WTC11 (cell line): Measurements from ENCODE around the gene ALDH1A2. TPM values are rescaled to one million over a fixed set of nuclear protein-coding genes. Genes with fewer than 3 reads are reported as not detected.

Experiments used
- ATAC-seq: fragments of 200-7000 bp; cut with Tn5 transposase; 2 replicates; pipeline ENCODE4 v1.10.0; 2021; ENCODE audit warnings: mild to moderate bottlenecking, moderate library complexity
- CTCF ChIA-PET: fragments of 300-600 bp; sonication (Branson Sonifier 250); formaldehyde crosslinking; loops from one replicate; lab custom pipeline; 2021; ENCODE audit warnings: antibody characterized with exemption; lab: Charles Lee
- POLR2A ChIA-PET: fragments of 350-600 bp; sonication (Branson Sonifier 250); formaldehyde crosslinking; loops from one replicate; lab custom pipeline; 2021; ENCODE audit warnings: antibody characterized with exemption; lab: Charles Lee
- DNase-seq: peaks from one replicate; pipeline ENCODE4 v3.0.0; 2021; ENCODE audit warnings: low spot score
- H3K27ac Mint-ChIP-seq: 2 replicates; pipeline ENCODE4 v1.8.0; 2021; ENCODE audit warnings: mixed read lengths
- H3K27me3 Mint-ChIP-seq: 2 replicates; pipeline ENCODE4 v1.8.0; 2021; ENCODE audit warnings: low read depth, mild to moderate bottlenecking, moderate library complexity, mixed read lengths
- H3K36me3 Mint-ChIP-seq: 2 replicates; pipeline ENCODE4 v1.8.0; 2021; ENCODE audit warnings: mixed read lengths
- H3K4me1 Mint-ChIP-seq: 2 replicates; pipeline ENCODE4 v1.8.0; 2022; ENCODE audit warnings: mixed read lengths
- H3K4me3 Mint-ChIP-seq: 2 replicates; pipeline ENCODE4 v1.8.0; 2021; ENCODE audit warnings: mild to moderate bottlenecking, moderate library complexity, mixed read lengths
- H3K9me3 Mint-ChIP-seq: 2 replicates; pipeline ENCODE4 v1.8.0; 2021; ENCODE audit warnings: mixed read lengths
- ESRRA ChIP-seq: sonication (generic); formaldehyde crosslinking; IDR thresholded peaks from 2 replicates; pipeline ENCODE4 v1.8.1; 2022; ENCODE audit warnings: mild to moderate bottlenecking, missing genetic modification reagents, borderline replicate concordance
- GRHL2 ChIP-seq: fragments of 250-450 bp; sonication (Bioruptor Pico); IDR thresholded peaks from 2 replicates; pipeline ENCODE4 v1.8.0; 2022; ENCODE audit warnings: mild to moderate bottlenecking, moderate library complexity; ENCODE audit not compliant: insufficient replicate concordance, severe bottlenecking
- GTF2I ChIP-seq: fragments of 250-450 bp; sonication (Bioruptor Pico); conservative IDR thresholded peaks from 2 replicates; pipeline ENCODE4 v1.4.0; 2021; ENCODE audit warnings: mild to moderate bottlenecking
- HMGA2 ChIP-seq: fragments of 250-450 bp; sonication (Bioruptor Pico); IDR thresholded peaks from 2 replicates; pipeline ENCODE4 v1.4.0; 2021; ENCODE audit warnings: mild to moderate bottlenecking, moderate library complexity
- MYBL2 ChIP-seq: sonication (generic); formaldehyde crosslinking; IDR thresholded peaks from 2 replicates; pipeline ENCODE4 v1.8.1; 2023; ENCODE audit warnings: mild to moderate bottlenecking, moderate library complexity, missing genetic modification reagents
- OVOL2 ChIP-seq: fragments of 250-450 bp; sonication (Bioruptor Pico); IDR thresholded peaks from 2 replicates; pipeline ENCODE4 v1.9.0; 2021; ENCODE audit warnings: mild to moderate bottlenecking, borderline replicate concordance
- PRRX2 ChIP-seq: fragments of 250-450 bp; sonication (Bioruptor Pico); IDR thresholded peaks from 2 replicates; pipeline ENCODE4 v1.8.0; 2021; ENCODE audit warnings: mild to moderate bottlenecking
- SMAD3 ChIP-seq: sonication (generic); formaldehyde crosslinking; IDR thresholded peaks from 2 replicates; pipeline ENCODE4 v1.8.0; 2022; ENCODE audit warnings: missing genetic modification reagents, mild to moderate bottlenecking, borderline replicate concordance
- SOX15 ChIP-seq: fragments of 250-450 bp; sonication (Bioruptor Pico); IDR thresholded peaks from 2 replicates; pipeline ENCODE4 v1.9.0; 2021; ENCODE audit warnings: mild to moderate bottlenecking
- ZBTB21 ChIP-seq: sonication (generic); formaldehyde crosslinking; IDR thresholded peaks from 2 replicates; pipeline ENCODE4 v1.8.1; 2023; ENCODE audit warnings: mild to moderate bottlenecking, missing genetic modification reagents, borderline replicate concordance
- total RNA-seq: library from RNA; stranded (reverse); gene quantifications from 3 replicates; pipeline ENCODE4 v1.2.3, GENCODE V29; 2021
- TF ChIP-seq, protein P1 (sequence below): fragments of 250-450 bp; sonication (Bioruptor Pico); IDR thresholded peaks from 2 replicates; pipeline ENCODE4 v1.9.0; 2021; ENCODE audit warnings: mild to moderate bottlenecking, borderline replicate concordance
- TF ChIP-seq, protein P2 (sequence below): sonication (generic); formaldehyde crosslinking; IDR thresholded peaks from 2 replicates; pipeline ENCODE4 v1.8.1; 2023; ENCODE audit warnings: mild to moderate bottlenecking, missing genetic modification reagents
- TF ChIP-seq, protein P3 (sequence below): fragments of 250-450 bp; sonication (Bioruptor Pico); IDR thresholded peaks from 2 replicates; pipeline ENCODE4 v1.9.0; 2021; ENCODE audit warnings: mild to moderate bottlenecking
- TF ChIP-seq, protein P4 (sequence below): sonication (generic); formaldehyde crosslinking; IDR thresholded peaks from 2 replicates; pipeline ENCODE4 v1.8.0; 2022; ENCODE audit warnings: mild to moderate bottlenecking, missing genetic modification reagents
- TF ChIP-seq, protein P5 (sequence below): sonication (generic); formaldehyde crosslinking; conservative IDR thresholded peaks from 2 replicates; pipeline ENCODE4 v1.8.1; 2022; ENCODE audit warnings: mild to moderate bottlenecking, missing genetic modification reagents
- TF ChIP-seq, protein P6 (sequence below): sonication (generic); formaldehyde crosslinking; IDR thresholded peaks from 2 replicates; pipeline ENCODE4 v1.8.0; 2022; ENCODE audit warnings: mild to moderate bottlenecking, missing genetic modification reagents
- TF ChIP-seq, protein P7 (sequence below): sonication (generic); formaldehyde crosslinking; IDR thresholded peaks from 2 replicates; pipeline ENCODE4 v1.8.1; 2022; ENCODE audit warnings: mild to moderate bottlenecking, moderate library complexity, missing genetic modification reagents
- TF ChIP-seq, protein P8 (sequence below): sonication (generic); formaldehyde crosslinking; IDR thresholded peaks from 2 replicates; pipeline ENCODE4 v1.8.0; 2023; ENCODE audit warnings: missing genetic modification reagents
- TF ChIP-seq, protein P9 (sequence below): fragments of 250-450 bp; sonication (Bioruptor Pico); IDR thresholded peaks from 2 replicates; pipeline ENCODE4 v1.8.0; 2021; ENCODE audit warnings: mild to moderate bottlenecking

The ALDH1A2 gene
- total RNA-seq, 1 experiment from 2014 or later: 1.1 TPM

DNA sequence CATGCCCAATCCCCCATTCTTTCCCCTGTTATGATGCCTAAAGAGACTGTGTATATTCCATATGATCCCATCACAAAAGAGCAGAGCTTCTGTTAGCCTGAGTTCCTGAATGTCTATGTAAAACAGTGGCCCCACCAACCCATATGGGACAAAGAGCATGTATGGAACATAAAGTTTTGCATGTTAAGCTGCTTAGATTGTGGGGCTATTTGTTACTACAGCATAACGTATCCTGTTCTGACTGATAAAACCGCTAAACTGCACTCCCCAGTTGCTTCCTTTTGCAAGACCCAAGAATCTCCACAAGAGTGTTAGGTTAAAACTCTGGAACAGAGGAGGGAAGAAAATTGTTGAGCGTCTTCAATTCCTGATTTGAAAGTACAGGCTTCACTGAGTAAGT is 154.8 kb downstream of the ALDH1A2 start:
- no peaks in the 10 kb centered on the region; the same call in 1 of the 2 replicates for H3K27me3 Mint-ChIP-seq
- no peaks in the 10 kb centered on the region for H3K4me1 Mint-ChIP-seq
- H3K4me3 Mint-ChIP-seq: no peak overlapping the region
- TF ChIP-seq HMGA2 (CRISPR knock-in tag): no peak
- TF ChIP-seq, protein P1, sequence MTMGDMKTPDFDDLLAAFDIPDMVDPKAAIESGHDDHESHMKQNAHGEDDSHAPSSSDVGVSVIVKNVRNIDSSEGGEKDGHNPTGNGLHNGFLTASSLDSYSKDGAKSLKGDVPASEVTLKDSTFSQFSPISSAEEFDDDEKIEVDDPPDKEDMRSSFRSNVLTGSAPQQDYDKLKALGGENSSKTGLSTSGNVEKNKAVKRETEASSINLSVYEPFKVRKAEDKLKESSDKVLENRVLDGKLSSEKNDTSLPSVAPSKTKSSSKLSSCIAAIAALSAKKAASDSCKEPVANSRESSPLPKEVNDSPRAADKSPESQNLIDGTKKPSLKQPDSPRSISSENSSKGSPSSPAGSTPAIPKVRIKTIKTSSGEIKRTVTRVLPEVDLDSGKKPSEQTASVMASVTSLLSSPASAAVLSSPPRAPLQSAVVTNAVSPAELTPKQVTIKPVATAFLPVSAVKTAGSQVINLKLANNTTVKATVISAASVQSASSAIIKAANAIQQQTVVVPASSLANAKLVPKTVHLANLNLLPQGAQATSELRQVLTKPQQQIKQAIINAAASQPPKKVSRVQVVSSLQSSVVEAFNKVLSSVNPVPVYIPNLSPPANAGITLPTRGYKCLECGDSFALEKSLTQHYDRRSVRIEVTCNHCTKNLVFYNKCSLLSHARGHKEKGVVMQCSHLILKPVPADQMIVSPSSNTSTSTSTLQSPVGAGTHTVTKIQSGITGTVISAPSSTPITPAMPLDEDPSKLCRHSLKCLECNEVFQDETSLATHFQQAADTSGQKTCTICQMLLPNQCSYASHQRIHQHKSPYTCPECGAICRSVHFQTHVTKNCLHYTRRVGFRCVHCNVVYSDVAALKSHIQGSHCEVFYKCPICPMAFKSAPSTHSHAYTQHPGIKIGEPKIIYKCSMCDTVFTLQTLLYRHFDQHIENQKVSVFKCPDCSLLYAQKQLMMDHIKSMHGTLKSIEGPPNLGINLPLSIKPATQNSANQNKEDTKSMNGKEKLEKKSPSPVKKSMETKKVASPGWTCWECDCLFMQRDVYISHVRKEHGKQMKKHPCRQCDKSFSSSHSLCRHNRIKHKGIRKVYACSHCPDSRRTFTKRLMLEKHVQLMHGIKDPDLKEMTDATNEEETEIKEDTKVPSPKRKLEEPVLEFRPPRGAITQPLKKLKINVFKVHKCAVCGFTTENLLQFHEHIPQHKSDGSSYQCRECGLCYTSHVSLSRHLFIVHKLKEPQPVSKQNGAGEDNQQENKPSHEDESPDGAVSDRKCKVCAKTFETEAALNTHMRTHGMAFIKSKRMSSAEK (CRISPR knock-in tag): no peak
- no peak for TF ChIP-seq GRHL2
- ChIA-PET CTCF (no interaction called here), POLR2A (no interaction called here)
- no peaks in the 10 kb centered on the region for H3K36me3 Mint-ChIP-seq
- no peak overlapping the region for H3K27ac Mint-ChIP-seq
- ATAC-seq: no peak
- no peak for DNase-seq
- peaks cover 17% of the 10 kb centered on the region for H3K9me3 Mint-ChIP-seq

DNA sequence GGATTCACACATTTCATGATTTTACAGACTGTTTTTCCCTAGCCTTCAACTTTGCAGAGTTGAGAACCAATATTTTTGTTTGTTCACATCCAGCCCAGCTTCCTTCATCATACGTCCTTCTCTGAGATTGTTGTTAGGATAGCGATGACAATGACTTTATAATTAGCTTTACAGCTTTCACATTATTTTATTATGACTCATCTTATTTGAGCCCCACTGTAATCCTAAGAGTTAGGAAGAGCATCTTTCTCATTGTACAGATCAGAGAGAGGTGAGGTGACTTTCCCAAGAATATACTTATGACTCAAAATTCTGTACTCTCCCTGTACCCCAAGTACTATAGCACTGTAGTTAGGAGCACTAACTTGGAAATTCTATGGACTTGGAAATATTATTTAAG is 156.1 kb downstream of the ALDH1A2 start:
- TF ChIP-seq, protein P2, sequence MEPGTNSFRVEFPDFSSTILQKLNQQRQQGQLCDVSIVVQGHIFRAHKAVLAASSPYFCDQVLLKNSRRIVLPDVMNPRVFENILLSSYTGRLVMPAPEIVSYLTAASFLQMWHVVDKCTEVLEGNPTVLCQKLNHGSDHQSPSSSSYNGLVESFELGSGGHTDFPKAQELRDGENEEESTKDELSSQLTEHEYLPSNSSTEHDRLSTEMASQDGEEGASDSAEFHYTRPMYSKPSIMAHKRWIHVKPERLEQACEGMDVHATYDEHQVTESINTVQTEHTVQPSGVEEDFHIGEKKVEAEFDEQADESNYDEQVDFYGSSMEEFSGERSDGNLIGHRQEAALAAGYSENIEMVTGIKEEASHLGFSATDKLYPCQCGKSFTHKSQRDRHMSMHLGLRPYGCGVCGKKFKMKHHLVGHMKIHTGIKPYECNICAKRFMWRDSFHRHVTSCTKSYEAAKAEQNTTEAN (CRISPR knock-in tag): no peak
- TF ChIP-seq PRRX2 (CRISPR knock-in tag): no peak
- TF ChIP-seq, protein P3, sequence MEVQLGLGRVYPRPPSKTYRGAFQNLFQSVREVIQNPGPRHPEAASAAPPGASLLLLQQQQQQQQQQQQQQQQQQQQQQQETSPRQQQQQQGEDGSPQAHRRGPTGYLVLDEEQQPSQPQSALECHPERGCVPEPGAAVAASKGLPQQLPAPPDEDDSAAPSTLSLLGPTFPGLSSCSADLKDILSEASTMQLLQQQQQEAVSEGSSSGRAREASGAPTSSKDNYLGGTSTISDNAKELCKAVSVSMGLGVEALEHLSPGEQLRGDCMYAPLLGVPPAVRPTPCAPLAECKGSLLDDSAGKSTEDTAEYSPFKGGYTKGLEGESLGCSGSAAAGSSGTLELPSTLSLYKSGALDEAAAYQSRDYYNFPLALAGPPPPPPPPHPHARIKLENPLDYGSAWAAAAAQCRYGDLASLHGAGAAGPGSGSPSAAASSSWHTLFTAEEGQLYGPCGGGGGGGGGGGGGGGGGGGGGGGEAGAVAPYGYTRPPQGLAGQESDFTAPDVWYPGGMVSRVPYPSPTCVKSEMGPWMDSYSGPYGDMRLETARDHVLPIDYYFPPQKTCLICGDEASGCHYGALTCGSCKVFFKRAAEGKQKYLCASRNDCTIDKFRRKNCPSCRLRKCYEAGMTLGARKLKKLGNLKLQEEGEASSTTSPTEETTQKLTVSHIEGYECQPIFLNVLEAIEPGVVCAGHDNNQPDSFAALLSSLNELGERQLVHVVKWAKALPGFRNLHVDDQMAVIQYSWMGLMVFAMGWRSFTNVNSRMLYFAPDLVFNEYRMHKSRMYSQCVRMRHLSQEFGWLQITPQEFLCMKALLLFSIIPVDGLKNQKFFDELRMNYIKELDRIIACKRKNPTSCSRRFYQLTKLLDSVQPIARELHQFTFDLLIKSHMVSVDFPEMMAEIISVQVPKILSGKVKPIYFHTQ: no peak
- TF ChIP-seq, protein P4, sequence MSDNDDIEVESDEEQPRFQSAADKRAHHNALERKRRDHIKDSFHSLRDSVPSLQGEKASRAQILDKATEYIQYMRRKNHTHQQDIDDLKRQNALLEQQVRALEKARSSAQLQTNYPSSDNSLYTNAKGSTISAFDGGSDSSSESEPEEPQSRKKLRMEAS (CRISPR knock-in tag): no peak
- no peak for TF ChIP-seq SMAD3
- TF ChIP-seq, protein P5, sequence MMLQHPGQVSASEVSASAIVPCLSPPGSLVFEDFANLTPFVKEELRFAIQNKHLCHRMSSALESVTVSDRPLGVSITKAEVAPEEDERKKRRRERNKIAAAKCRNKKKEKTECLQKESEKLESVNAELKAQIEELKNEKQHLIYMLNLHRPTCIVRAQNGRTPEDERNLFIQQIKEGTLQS: no peak
- no peak for TF ChIP-seq SOX15 (CRISPR knock-in tag)
- TF ChIP-seq ZBTB21 (CRISPR knock-in tag): no peak
- TF ChIP-seq GRHL2: no peak
- TF ChIP-seq, protein P6, sequence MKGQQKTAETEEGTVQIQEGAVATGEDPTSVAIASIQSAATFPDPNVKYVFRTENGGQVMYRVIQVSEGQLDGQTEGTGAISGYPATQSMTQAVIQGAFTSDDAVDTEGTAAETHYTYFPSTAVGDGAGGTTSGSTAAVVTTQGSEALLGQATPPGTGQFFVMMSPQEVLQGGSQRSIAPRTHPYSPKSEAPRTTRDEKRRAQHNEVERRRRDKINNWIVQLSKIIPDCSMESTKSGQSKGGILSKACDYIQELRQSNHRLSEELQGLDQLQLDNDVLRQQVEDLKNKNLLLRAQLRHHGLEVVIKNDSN (CRISPR knock-in tag): no peak
- TF ChIP-seq, protein P7, sequence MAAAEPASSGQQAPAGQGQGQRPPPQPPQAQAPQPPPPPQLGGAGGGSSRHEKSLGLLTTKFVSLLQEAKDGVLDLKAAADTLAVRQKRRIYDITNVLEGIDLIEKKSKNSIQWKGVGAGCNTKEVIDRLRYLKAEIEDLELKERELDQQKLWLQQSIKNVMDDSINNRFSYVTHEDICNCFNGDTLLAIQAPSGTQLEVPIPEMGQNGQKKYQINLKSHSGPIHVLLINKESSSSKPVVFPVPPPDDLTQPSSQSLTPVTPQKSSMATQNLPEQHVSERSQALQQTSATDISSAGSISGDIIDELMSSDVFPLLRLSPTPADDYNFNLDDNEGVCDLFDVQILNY: no peak
- TF ChIP-seq, protein P8, sequence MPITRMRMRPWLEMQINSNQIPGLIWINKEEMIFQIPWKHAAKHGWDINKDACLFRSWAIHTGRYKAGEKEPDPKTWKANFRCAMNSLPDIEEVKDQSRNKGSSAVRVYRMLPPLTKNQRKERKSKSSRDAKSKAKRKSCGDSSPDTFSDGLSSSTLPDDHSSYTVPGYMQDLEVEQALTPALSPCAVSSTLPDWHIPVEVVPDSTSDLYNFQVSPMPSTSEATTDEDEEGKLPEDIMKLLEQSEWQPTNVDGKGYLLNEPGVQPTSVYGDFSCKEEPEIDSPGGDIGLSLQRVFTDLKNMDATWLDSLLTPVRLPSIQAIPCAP: no peak
- no peak for TF ChIP-seq GTF2I (CRISPR knock-in tag)
- TF ChIP-seq, protein P9, sequence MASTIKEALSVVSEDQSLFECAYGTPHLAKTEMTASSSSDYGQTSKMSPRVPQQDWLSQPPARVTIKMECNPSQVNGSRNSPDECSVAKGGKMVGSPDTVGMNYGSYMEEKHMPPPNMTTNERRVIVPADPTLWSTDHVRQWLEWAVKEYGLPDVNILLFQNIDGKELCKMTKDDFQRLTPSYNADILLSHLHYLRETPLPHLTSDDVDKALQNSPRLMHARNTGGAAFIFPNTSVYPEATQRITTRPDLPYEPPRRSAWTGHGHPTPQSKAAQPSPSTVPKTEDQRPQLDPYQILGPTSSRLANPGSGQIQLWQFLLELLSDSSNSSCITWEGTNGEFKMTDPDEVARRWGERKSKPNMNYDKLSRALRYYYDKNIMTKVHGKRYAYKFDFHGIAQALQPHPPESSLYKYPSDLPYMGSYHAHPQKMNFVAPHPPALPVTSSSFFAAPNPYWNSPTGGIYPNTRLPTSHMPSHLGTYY (CRISPR knock-in tag): no peak
- TF ChIP-seq MYBL2 (CRISPR knock-in tag): no peak
- no peak for TF ChIP-seq OVOL2
- TF ChIP-seq ESRRA: no peak
- H3K27me3 Mint-ChIP-seq: no peaks in the 10 kb centered on the region; the same call in 1 of the 2 replicates
- no peaks in the 10 kb centered on the region for H3K36me3 Mint-ChIP-seq
- H3K27ac Mint-ChIP-seq: no peak overlapping the region
- ChIA-PET CTCF (no interaction called here), POLR2A (no interaction called here)
- no peak for ATAC-seq
- DNase-seq: no peak
- H3K4me3 Mint-ChIP-seq: no peak overlapping the region
- H3K4me1 Mint-ChIP-seq: no peaks in the 10 kb centered on the region
- peaks cover 17% of the 10 kb centered on the region for H3K9me3 Mint-ChIP-seq
